GM18498 (cell line): ENCODE data around the gene PSMA6.
"Not testable (repeated sequence)": the region's sequence is repeated elsewhere in the genome, so short reads cannot be mapped to it uniquely, and the experiment has no call there.

Experiments used
- ATAC-seq: cut with Tn5 transposase; IDR thresholded peaks from one replicate; pipeline ENCODE4 v1.9.1; 2021; ENCODE audit warnings: mild to moderate bottlenecking, moderate library complexity; ENCODE audit not compliant: unreplicated experiment

Gene PSMA6

DNA sequence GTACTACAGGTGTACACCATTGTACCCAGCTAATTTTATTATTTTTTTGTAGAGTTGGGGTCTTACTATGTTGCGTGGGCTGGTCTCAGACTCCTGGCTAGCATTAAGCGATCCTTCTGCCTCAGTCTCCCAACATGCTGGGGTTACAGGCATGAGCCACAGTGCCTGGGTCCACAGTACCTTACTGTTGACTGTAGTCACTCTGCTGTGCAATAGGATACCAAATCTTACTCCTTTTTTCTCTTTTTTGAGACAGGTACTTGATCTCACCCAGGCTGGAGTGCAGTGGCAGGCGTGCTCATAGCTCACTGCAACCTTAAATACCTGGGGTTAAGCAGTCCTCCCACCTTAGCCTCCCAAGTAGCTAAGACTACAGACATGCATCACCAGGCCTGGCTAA, 25.6 kb downstream of the PSMA6 start:
- no peak for ATAC-seq

- ATAC-seq: no peak
These were observed 27.3 kb downstream of the PSMA6 start for GRCh38 chr14:35319509-35319908.

GRCh38 chr14:35320472-35320871, 28.3 kb downstream of the PSMA6 start:
- no peak for ATAC-seq

GRCh38 chr14:35326375-35326774, 34.2 kb downstream of the PSMA6 start:
- ATAC-seq: no peak

- no peak for ATAC-seq
These were observed 39.7 kb downstream of the PSMA6 start for GRCh38 chr14:35331605-35332516.

DNA sequence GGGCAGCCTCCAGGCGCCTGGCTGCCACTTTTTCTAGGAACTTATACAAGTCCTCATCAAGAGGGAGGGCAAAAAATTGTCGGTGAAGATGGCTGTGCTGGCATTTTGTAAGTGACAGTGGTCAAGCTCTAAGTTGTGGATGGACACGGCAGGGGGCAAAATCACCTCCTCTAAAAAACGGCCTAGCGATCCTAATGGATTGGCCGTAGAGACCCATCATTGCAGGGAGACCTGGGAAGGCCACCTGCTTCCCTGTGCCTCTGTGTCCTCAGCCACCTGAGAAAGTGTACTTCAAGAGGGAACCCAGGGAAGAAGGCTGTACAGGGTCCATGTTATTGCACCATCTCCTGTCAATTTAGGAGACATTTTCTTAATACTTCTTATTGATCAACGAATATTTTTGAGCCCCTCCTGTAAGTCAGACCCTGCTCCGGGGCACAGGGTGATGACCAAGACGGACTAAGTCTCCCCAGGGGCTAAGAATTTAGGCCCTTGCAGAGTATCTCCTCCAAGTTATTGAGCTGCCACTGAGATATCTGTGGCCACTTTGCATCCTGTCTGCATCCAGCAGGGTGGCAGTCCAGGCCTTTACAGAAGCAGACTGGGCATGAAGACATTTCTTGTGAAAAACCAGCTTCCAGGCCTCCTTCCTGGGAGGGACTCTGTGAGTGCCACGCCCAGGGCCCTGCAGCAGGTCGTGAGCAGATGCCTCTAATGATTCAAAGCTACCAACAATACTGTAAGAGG, 40.5 kb downstream of the PSMA6 start:
- ATAC-seq: peak; percentile 41

DNA sequence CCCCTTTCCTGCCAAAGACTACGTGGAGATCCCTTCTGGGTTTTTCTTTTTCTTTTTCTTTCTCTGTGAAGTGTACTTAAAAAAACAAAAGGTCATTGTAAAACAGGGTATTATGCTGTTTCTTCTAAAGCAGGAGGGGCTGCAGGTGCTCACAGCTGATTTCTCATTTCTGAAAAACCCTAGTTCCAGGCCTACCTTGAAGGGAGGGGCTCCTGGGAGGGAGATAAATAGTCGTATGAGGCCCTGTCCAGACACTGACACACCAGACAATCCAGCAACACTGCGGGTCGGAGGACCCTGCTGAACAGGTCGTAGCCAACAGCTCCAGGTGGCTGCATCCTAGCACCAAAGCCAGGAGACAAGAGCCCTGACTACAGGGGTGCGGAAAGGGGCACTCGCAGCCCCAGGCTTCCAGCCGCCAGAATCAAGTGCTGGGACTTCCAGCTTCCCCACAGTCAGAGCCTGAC, 41.1 kb downstream of the PSMA6 start:
- ATAC-seq: no peak

DNA sequence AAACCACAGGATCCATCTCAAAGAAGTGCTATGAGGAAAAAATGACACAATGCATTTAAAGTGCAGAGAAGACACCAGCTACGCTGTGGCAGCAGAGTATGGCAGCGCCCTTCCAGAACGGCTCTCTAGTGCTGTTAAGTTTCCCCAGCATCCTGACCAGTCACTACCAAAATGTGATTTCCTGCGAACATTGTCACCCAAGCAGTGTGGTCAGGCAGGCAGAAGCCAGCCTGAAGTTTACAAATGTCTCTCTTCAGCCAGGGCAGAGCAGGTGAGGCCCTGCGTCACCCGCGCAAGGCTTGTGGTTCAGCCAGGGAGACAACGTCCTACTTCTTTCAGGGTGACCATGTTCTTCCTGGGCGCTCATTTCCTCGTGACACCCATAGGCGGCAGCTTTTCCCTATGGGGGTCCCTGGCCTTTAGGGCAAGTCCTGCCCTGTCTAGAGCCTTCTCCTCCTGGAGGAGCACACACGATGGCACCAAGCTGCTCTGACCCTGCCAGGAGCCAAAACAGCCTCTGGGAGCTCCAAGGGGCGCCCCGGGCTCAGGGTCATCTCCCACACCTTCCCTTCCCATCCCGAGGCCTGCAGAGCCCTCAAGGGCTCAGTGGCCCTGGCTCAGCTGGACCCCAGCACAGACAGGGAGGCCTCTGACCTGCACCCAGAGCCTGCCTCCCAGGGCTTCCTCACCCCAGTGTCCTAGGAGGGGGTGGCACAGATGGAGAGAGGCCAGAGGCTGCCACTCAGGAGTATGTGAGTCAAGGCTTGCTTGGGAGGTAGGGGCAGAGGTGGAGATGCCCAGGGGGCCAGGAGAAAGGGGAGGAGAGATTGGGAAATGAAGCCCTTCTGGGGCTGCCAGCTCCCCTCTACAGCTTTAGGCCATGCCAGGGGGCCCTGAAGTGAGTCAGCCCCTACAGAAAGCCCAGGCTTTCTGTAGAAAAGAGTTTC, 41.9 kb downstream of the PSMA6 start:
- ATAC-seq: no peak

GRCh38 chr14:35335388-35336092, 43.4 kb downstream of the PSMA6 start:
- ATAC-seq: no peak

GRCh38 chr14:35336171-35336493, 44.0 kb downstream of the PSMA6 start:
- not testable (repeated sequence) for ATAC-seq

DNA sequence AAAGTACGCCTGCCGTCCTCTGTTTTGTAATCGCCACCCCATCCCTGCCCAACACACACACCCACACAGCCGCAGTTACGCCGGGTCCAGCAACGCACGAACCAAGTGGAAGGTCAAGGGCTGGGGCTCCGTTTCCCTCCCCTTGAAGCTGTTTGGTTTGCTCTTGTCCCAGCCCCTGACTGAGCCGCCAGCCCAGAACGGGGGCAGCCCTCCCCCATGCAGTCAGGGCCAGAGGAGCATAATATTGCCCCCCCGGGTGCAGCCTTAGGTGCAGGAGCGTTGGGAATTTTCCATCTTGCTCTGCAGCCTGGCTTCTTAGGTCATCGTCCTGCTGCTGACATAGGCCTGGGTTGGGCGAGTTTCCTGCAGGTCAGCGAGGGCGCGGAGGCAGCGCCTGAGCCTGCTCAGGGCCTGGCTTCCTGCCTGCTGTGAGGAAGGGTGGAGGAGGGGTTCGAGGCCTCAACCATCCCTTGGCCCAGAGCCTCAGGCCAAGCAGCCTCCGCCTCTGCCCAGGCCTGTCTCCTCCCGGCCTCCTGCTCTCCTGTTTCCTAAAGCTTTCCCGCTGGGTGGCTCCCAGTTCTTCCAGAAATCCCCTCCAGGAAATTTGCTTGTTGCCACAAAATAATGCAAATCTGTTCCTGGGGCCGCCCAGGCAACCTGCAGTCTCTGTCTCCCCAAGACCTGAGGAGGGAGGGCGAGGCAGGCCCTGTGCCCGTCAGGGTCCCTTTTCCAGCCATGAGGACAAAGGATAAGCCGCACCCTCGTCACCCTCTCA, 44.5 kb downstream of the PSMA6 start:
- no peak for ATAC-seq

GRCh38 chr14:35337269-35338255, 45.4 kb downstream of the PSMA6 start:
- no peak for ATAC-seq

- no peak for ATAC-seq
These were observed 46.7 kb downstream of the PSMA6 start for GRCh38 chr14:35338731-35339405.

DNA sequence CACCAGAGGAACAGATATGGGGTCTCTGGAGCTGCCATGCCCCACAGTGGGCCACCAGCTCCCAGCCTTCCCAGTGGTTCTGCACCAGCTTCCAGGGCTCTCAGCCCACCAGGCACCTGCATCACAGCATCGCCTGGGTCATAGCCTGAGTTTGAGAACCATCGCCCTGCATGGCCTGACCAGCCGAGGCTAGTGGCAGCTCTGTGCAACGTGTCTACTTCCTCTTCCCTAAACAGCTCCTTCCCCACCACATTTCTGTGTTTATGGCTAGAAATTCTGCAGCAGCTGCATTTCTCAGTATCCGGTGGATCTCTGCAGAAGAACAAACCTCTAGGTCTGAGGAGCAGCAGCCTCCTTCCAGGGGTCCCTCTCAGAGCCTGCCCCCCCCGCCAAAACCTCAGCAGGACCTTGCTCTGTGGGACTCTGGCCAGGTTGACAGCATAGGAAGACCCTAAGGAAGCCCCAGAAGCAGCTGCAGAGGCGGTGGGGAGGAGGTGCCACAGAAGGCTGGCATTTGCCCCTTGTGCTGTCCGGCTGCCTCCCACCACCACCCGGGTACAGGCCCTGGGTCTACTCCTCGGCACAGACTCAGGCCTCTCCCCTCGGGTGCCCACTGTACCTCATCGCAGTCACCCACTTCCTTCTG, 47.7 kb downstream of the PSMA6 start:
- no peak for ATAC-seq

GRCh38 chr14:35340616-35341453, 48.7 kb downstream of the PSMA6 start:
- no peak for ATAC-seq

- no peak for ATAC-seq
These were observed 49.2 kb downstream of the PSMA6 start for GRCh38 chr14:35341454-35341750.
